Measurements from ENCODE around the gene KCTD3.

KCTD3 gene

DNA sequence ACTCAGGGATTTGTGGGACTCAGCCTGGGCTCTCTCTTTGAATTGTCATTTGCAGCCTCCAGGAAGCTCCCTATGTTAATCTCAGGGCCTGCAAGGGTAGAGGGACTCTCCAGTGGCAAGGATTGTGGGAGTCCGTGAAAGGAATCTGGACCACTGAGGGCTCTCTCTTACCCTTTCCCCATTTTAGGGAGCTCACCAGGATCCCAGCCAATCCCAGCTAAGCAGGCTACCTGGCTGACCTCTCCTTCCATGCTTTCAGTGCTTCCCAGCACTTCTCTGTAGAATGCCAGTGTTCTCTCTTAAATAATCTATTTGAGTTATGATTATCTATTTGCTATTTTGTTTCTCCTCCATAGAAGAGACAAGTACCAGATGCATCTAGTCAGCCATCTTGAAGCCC lies 9.6 kb upstream of the KCTD3 start:
- DNase-seq, result no peak

DNA sequence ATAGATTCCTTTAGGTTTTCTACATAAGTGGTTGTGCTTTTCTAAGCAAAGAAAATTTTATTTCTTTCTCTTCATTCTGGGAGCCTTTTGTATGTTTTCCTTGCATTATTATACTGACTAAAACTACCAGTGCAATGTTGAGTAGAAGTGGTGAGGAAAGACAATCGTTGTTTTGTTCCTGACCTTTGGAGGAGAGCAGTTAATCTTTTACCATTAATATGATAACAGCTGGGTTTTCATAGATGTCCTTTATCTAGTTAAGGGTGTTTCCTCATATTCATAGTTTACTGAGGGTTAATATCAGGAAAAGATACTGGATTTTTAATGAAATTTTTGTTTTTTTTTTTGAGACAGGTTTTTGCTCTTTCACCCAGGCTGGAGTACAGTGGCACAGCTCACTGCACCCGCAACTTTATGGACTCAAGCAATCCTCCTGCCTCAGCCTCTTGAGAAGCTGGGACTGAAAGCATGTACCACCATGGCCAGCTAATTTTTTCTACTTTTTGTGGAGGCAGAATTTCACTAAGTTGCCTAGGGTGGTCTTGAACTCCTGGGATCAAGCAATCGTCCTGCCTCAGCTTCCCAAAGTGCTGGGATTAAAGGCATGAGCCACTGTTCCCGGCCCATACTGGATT lies 9.0 kb upstream of the KCTD3 start:
- no peak for DNase-seq

DNA sequence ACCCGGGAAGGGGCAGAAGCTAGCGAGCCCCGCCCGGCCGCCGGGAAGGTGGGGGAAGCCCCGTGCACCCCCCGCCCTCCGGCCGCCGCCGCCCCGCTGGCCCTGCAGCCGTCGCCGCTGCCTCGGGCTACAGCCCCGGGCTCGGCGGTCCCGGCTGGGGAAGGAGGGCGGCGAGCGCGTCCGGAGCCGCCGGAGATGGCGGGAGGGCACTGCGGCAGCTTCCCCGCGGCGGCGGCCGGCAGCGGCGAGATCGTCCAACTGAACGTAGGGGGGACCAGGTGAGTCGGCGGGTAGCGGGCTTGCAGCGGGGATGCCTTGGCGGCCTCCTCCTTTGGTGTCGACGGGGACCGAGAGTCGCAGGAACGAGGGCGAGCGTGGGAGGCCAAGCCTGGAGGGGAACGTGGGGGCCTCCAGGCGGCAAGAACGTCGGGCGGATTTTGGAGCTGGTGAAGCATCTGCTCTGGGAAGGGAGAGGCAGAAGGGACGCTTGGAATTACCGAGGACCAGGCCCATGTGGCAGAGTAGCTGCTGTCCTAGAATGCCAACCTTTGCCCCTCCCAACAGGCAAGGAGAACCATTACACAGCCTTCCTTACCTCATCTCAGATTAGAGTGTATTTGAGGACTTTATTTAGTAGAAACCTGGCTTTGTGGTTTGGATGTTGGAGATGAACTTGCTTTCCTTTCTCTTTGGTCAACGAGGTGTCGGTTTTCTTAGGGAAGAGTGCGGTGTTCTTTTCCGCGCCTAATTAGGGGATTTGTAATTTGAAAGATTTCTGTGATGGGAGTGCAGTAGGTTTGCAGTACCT lies 591 bp downstream of the KCTD3 start:
- peak; percentile 26 for DNase-seq

DNA sequence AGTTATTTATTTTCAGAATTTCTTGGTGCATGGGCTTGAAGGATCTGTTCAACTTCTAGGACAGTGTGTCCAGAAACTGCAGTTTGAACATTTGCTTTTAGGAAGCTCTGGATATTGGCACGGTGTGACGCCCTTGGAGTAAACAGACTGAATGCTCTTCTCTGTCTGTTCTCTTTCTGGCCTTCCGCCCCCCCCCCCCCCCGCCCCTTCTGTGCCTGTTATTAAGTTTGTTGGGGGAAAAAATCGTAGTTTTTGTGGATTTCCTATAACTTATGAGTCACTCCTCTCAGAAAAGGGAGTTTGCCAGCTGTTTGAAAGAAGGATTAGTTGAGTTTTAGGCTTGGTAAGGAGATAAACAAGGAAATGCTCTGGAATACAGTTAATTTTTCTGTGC lies 1.2 kb downstream of the KCTD3 start:
- DNase-seq, result no peak

DNA sequence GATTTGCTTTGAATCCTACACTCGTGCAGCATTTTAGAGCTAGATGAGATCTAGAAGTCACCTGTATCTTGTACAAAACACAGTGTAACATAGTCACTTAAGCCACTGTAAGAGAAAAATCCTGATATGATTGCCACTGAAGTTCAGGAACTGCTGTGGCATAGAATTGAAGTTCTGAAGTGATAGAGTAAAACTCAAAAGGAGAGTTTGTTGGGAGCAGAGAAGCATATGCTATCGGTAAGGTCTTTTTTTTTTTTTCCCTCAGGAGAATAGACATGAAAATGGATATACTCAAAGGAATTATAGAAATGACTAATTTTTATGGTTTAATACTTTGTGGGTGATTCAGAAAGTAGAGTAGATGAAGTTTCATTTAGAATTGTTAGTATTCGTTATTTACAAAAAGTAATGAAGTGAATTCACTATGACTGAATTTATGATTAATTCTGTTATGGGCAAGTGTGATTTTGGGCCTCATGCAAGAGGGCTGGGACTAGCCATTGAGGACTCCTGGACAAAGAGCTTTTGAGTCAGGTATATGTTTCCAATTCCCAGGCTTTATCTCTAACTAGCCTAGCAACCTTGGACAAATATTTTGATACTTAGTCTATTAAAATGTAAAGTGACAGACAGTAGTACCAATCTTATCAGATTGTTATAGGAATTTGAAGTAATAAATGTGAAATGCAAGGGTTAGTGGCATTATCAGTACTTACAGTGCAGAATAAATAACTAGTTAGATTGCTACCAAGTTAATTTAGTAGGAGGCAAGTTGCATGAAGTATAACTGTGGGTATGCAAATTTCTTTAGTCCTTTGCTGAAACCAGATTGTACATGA lies 3.1 kb downstream of the KCTD3 start:
- no peak for DNase-seq

DNA sequence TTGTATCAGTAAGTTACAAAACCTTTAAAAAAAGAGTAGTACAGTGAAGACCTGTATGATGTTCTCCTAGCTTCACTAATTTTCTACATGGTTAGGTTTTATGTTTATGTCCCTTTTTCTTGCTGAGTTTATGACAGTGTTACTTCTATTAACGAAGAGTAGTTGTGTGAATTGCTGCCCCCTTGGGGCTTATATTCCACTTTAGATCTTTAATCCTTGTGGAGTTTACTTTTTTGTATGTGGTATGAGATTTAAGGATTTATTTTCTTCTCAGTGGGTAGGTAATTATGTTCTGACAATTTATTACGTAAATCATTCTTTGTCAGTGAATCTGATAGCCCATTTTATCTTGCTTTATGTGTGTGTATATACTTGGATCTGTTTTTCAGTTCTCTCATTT lies 14.8 kb downstream of the KCTD3 start:
- no peak for DNase-seq

DNA sequence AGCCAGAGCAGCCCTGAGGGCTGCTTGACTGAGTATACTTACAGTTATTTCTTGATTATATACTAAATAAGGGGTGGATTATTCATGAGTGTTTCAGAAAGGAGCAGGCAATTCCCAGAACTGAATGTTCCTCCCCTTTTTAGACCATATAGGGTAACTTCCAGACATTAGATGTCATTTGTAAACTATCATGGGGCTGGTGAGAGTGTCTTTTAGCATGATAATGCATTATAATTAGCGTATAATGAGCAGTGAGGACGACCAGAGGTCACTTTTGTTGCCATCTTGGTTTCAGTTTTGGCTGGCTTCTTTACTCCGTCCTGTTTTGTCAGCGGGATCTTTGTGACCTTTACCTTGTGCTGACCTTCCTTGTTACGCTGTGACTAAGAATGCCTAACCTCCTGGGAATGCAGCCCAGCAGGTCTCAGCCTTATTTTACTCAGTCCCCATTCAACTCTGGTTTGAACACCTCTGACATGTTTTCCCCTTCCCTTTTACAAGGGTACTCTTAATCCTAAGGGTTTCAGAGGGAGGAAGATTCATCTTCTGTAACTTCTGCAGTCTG lies 16.2 kb downstream of the KCTD3 start:
- DNase-seq, result no peak

DNA sequence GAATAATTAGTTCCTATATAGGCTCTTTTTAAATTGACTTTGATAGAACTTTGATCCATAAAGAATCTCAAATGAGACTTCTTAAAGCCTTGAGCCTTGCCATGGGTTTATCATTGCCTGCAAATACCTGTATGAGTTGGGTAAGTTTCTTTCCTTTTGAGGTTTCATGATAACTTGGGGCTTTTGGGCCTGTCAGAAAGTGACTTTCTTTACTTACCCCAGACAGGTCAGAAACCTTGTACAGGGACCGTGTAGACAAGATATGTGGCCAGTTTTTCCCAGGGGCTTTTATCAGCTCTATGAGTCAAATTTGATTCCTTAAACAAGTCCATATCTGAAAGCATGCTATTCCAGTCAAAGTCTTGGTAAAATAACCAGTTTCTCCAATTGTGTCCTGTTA lies 17.3 kb downstream of the KCTD3 start:
- no peak for DNase-seq

DNA sequence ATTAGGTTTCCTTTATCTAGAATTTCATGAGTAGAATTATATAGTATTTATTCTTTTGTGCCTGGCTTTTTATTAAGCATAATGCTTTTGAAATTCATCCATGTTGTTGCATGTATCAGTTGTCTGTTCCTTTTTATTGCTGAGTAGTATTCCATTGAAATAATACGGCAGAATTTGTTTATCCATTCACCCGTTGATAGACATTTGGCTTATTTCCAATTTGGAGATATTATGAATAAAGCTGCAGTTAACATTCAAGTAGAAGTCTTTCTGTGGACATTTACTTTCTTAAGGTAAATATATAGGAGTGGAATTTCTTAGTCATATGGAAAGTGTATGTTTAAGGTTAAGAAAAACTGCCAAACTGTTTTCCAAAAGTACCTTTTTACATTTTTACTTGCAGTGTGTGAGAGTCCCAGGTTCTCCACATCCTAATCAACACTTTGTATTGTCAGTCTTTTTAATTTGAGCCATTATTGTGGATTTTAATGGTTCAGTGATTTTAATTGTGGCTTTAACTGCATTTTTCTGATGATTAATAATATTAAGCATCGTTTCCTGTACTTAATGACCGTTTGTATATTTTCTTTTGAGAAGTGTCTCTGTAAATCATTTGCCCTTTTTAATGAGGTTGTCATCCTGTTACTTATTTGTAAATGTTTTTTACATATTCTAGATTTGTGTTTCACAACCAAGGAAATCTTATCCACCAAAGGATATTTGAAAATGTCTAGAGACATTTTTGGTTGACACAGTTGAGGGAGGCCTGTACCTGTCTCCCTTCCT lies 22.7 kb downstream of the KCTD3 start:
- DNase-seq, result no peak

DNA sequence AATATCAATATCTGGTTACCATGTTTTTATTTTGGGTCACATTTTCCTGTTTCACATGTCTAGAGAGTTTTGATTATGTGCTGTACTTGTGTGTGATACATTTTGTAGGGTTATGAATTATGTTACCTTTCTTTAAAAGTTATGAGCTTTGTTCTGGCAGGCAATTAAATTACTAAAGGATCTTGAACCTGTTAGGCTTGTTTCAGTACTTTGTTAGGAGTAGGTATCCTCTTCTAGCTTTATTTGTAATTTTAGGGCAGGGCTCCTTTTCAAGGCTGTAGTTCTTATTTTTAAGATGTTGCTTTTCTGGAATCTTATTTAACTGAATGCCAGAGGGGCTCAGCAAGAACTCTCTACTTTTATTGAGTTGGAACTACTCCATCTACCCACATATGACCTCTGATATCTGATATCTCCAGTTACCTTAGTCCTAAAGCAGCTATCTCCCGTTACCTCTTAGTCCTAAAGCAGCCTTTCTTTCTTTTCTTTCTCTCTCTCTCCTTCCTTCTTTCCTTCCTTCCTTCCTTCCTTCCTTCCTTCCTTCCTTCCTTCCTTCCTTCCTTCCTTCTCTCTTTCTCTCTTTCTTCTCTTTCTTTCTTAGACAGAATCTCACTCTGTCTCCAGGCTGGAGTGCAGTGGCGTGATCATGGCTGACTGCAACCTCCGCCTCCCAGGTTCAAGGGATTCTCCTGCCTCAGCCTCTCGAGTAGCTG lies 23.8 kb downstream of the KCTD3 start:
- DNase-seq, result no peak

DNA sequence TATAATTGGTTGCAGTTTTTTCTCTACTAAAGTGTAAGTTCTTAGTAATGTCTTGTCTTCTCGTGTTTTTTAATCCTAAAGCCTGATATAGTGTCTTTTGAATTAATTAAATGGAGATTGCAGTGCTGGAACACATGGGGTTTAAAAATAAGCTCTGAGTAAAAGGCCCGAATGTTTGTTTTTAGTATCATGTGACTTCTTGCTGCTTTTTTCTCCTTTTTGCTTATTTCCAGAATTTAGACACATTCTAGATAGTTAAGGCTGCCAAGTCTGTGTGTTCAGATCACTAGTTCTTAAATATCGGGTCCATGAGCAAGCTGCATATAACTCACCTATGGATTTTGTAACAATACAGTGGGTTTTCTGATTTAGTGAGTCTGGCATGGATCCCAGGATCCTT lies 27.5 kb downstream of the KCTD3 start:
- no peak for DNase-seq

DNA sequence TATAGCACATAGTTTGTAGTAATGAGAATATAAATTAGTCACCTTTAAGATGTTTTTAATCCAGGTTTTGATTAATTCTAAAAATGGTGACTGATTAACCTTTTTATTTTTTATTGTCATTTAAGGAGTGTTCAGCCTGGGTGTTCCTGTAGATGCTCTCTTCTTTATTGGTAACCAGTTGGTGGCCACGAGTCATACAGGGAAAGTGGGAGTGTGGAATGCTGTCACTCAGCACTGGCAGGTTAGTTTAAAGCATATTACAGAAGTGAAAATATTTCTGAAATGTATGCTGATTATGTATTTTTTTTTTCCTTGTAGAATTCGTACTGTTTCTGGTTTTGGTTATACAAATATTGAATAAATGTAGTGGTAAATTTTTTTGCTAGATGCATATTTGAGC lies 28.1 kb downstream of the KCTD3 start:
- DNase-seq, result no peak

DNA sequence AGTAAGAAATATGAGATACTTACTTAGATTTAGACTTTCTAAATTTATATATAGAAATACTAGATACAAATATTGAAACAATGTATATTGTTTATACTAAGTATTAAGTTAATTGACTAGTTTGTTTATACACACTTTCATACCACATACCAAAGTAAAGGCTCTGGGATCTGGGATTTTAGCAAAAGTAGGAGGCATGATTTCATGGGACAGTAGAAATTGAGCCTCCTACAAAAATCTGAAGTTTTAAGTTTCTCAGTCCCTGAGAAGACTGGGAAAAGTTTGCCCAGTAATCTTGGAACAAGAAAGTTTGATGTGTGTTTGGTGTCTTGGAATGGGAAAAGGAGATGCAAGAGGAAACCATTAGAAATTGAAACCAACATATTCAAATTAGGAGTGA lies 30.9 kb downstream of the KCTD3 start:
- no peak for DNase-seq

DNA sequence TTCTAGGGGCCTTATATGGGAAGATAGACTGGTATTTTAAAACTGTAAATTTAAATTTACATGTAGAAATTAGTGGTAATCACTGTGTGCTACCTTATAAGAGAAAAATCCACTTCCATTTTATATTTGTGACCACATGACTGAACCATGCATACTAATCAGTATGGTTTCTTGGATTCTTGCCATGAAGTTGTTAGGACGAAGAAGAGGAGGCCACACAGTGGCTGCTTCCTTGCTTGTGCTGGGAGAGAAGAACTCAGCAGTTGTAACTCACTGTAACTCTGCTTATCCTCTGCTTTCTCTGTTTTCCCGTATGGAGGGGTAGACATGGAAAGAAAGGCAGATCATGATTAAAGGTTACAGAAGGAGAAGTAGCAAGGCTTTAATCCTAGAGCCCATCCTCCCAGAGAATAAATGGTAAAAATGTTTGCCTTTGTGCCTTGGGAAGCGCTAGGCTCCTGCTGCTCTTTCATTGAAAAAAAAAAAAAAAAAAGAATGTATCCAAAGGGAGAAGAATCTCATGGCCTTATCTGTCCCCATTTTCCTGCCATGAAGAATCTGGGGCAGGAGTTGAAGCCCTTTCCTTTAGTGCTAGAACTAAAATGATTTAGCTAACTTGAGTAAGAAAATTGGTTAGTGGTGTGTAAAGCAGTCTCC lies 32.4 kb downstream of the KCTD3 start:
- no peak for DNase-seq

DNA sequence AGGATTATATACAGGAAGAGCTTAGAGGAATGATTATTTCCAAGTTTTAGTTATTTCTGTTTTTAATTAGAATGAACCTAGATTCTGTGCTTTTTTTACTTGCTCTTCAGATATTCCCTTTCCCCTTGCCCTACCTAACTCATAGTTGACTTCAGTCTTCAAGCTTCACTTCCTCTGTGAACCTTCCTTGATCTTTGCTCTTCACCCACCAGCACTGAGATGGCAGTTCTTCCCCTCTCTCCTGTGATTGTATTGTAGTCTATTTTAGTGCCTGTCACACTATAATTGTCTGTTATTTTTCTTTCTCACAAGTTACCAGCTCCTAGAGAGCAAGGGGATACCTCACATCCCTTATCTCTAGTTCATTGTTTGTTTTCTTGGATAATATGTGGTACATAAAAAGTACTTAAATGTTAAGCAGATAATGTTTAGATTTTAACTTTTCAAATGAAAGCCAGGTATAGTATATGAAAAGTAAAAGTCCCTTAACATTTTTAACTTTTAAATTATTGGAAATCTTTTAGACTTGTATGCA lies 33.2 kb downstream of the KCTD3 start:
- no peak for DNase-seq

DNA sequence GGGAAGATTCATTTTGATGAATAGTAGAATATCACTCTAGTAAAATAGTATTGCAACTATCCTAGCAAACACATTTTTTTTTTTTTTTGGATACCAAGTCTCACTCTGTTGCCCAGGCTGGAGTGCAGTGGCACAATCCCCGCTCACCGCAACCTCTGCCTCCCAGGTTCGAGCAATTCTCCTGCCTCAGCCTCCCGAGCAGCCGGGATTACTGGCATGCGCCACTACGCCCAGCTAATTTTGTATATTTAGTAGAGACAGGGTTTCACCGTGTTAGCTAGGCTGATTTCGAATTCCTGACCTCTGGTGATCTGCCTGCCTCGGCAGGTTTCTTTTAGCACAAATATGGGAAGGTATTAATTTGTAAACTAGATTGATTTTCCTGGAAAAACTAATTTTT lies 33.8 kb downstream of the KCTD3 start:
- no peak for DNase-seq

DNA sequence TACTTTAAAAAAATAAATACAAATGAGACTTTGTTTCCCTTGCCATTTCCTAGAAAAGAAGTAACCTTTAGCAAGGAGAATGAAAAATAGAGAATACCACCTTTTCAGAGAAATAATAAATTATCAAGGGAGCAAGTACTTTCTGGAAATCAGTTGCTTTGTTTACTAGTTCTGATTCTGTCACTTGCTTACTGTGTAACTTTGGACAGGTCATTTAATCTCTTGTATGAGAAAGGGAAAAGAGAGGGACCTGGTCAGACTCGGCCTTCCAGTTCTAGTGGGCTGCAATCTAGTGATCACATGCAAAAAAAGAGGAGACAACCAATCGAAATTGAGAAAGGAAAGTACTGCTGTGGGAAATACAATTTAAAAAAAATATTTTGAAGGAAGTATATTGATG lies 34.2 kb downstream of the KCTD3 start:
- DNase-seq, result no peak

DNA sequence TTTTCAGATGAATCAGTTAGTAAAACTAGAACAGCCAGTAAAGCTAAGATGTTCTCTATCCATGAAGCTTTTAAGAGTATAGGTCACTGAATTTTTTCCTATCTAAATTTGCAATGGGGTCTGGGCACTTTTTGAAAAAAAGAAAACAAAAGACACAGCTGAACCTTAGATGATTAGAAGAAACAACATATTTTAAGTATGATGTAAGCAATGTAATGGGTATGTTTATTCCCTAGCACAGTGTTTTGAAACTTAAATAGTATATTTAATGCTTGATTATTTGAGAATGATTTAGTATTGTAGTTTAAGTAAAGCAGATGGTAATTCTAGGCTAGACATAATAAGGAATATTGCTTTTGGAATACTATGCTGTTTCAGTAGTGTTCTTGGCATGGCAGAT lies 36.2 kb downstream of the KCTD3 start:
- no peak for DNase-seq

DNA sequence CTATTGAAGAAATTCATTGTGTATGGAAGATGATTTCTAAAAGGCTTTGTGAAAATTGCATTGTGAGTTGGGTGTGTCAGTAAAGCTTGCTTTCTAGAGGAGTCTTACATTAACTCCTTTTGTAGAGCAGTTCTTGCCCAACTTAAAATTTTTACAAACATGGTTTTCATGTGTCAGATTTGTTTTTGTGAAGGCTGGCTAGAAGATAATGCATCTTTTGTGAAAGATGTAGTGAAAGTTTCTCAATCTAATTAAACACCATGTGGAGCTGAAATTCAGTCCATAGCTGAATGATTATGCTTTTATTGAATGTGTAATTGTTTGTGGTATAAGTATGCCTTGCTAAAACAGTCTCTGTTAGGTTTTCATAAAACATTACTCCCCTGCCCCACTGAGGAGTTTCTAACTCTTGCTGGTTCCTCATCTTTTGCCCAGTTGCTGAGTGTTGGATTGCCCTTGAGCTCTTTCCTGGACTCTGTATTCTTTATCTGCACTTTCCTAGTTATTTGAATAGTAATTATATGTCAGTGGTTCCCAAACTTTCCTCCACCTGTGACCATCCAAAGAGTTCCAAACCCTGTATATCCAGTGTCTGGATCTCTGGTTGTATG lies 38.0 kb downstream of the KCTD3 start:
- no peak for DNase-seq

DNA sequence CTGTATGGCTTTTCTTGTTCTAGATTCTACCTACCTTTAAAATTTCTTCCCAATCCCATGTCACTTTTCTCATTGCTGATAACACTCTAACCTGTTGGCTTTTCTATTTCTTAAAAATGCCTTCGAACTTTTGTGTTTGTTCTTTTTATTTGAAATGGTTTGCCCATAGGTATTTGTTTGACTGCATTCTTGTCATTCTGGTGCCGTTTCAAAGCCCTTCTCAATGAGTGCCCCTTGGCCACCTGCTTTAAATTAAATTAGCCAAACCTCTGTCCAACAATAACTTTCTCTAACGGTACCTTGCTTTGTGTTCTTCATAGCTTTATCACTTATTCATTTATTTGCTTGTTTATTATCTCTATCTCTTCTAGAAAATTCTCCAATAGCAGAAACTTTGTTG lies 38.9 kb downstream of the KCTD3 start:
- no peak for DNase-seq
